K562 (cell line): ENCODE measurements around the gene PRR29. TPM values are rescaled to one million over a fixed set of nuclear protein-coding genes. Genes with fewer than 3 reads are reported as not detected.

Source experiments
- ARID1B ChIP-seq: fragments of 450-650 bp; IDR thresholded peaks from 2 replicates; pipeline ENCODE4 v1.6.1; 2016; ENCODE audit warnings: antibody characterized with exemption, mild to moderate bottlenecking, inconsistent platforms
- CBFA2T2 ChIP-seq: fragments of 450-650 bp; conservative IDR thresholded peaks from 2 replicates; pipeline ENCODE4 v1.6.1; 2017; ENCODE audit warnings: mild to moderate bottlenecking
- GTF2E2 ChIP-seq: fragments of 200-800 bp; sonication (Bioruptor generic); IDR thresholded peaks from 2 replicates; pipeline ENCODE4 v1.6.1; 2016; ENCODE audit warnings: missing genetic modification characterization, missing compliant biosample characterization
- HEY1 ChIP-seq: fragments of 250-450 bp; sonication (Bioruptor Pico); IDR thresholded peaks from 2 replicates; pipeline ENCODE4 v1.5.0; 2020; ENCODE audit warnings: mild to moderate bottlenecking, moderate library complexity, borderline replicate concordance
- IRF2 ChIP-seq: sonication (generic); formaldehyde crosslinking; IDR thresholded peaks from 2 replicates; pipeline ENCODE4 v1.8.1; 2022; ENCODE audit warnings: mild to moderate bottlenecking, missing genetic modification reagents
- NR2F6 ChIP-seq: fragments of 450-650 bp; formaldehyde crosslinking; IDR thresholded peaks from 2 replicates; pipeline ENCODE4 v1.4.0; 2020; ENCODE audit warnings: mild to moderate bottlenecking
- NUFIP1 ChIP-seq: fragments of 450-650 bp; IDR thresholded peaks from 2 replicates; pipeline ENCODE4 v1.6.1; 2018; ENCODE audit not compliant: partially characterized antibody
- POLR2G ChIP-seq: fragments of 200-400 bp; formaldehyde crosslinking; IDR thresholded peaks from 2 replicates; pipeline ENCODE4 v1.6.1; 2017; ENCODE audit warnings: low read depth, mild to moderate bottlenecking, antibody characterized with exemption, low read length, moderate library complexity
- POLR3G ChIP-seq: IDR thresholded peaks from 2 replicates; pipeline ENCODE4 v1.6.1; 2011; ENCODE audit not compliant: insufficient read length, insufficient replicate concordance; ENCODE audit errors: extremely low read depth
- STAT5A ChIP-seq: IDR thresholded peaks from 2 replicates; pipeline ENCODE4 v1.6.1; 2012; ENCODE audit warnings: low read length, inconsistent platforms, borderline replicate concordance
- TAF1 ChIP-seq: IDR thresholded peaks from 2 replicates; pipeline ENCODE4 v1.6.1; 2011; ENCODE audit warnings: mild to moderate bottlenecking, low read length, moderate library complexity; ENCODE audit not compliant: insufficient read depth, control insufficient read depth, severe bottlenecking; ENCODE audit errors: extremely low read depth
- TEAD4 ChIP-seq, 2 experiments: sonication (generic) in 1 of 2; formaldehyde crosslinking in 1 of 2; IDR thresholded peaks; 2 replicates each; pipeline versions ENCODE4 v1.6.1 to v1.8.0; 2012 to 2022; ENCODE audit warnings: borderline replicate concordance in 1 of 2, inconsistent platforms in 1 of 2, low read length in 1 of 2, mild to moderate bottlenecking in 1 of 2, missing genetic modification reagents in 1 of 2
- THRB ChIP-seq: fragments of 450-650 bp; formaldehyde crosslinking; conservative IDR thresholded peaks from 2 replicates; pipeline ENCODE4 v1.4.0; 2022; ENCODE audit warnings: mild to moderate bottlenecking, missing genetic modification characterization
- U2AF1 ChIP-seq: fragments of 200-400 bp; formaldehyde crosslinking; optimal IDR thresholded peaks from 2 replicates; pipeline ENCODE3; 2017; ENCODE audit warnings: mild to moderate bottlenecking, low read depth, low read length, moderate library complexity
- ZBTB11 ChIP-seq, 3 experiments: fragments of 200-800 bp in 1 of 3; fragments of 250-450 bp in 1 of 3; fragments of 450-650 bp in 1 of 3; sonication (Bioruptor Pico) in 1 of 3; sonication (Bioruptor generic) in 1 of 3; formaldehyde crosslinking in 1 of 3; IDR thresholded peaks; 2 replicates each; pipeline versions ENCODE4 v1.6.1 to v1.8.0; 2016 to 2022; ENCODE audit warnings: mild to moderate bottlenecking in 2 of 3, missing genetic modification characterization in 2 of 3, missing compliant biosample characterization in 1 of 3, moderate library complexity in 1 of 3
- ZNF354B ChIP-seq: fragments of 250-450 bp; sonication (Bioruptor Pico); IDR thresholded peaks from 2 replicates; pipeline ENCODE4 v1.4.0; 2020
- ZNF449 ChIP-seq: fragments of 250-450 bp; sonication (Bioruptor Pico); IDR thresholded peaks from 2 replicates; pipeline ENCODE4 v1.8.0; 2022; ENCODE audit warnings: moderate library complexity, mild to moderate bottlenecking, inconsistent platforms
- ZNF507 ChIP-seq: conservative IDR thresholded peaks from 2 replicates; pipeline ENCODE4 v1.6.1; 2017; ENCODE audit warnings: missing genetic modification characterization, missing compliant biosample characterization
- ZNF586 ChIP-seq: fragments of 450-650 bp; formaldehyde crosslinking; conservative IDR thresholded peaks from 2 replicates; pipeline ENCODE4 v1.4.0; 2020; ENCODE audit warnings: mild to moderate bottlenecking, moderate library complexity
- polyA plus RNA-seq, 8 experiments: library from polyadenylated mRNA; depleted of rRNA in 4 of 8; stranded (reverse) in 5 of 8; unstranded in 3 of 8; fragments of >200 nt; fragmentation: Nextera tagmentation in 2 of 8; fragmentation: Illumina TruSeq in 1 of 8; extraction: Ambion mirVana in 2 of 8; extraction: Trizol in 1 of 8; gene quantifications; 2 replicates each; pipeline versions ENCODE4 v1.2.1 to v1.2.3, GENCODE V29; 2011 to 2014; ENCODE audit warnings: inconsistent platforms in 1 of 8, missing spikeins in 1 of 8
- total RNA-seq, 7 experiments: library from RNA; depleted of rRNA in 6 of 7; stranded (reverse); fragments of >200 nt in 6 of 7; fragmentation: Illumina TruSeq in 2 of 7; extraction: Trizol in 2 of 7; gene quantifications; 2 replicates each; pipeline versions ENCODE4 v1.2.1 to v1.2.3, GENCODE V29; 2011 to 2021; ENCODE audit warnings: low replicate concordance in 1 of 7
- TF ChIP-seq, protein P1 (sequence below): sonication (generic); formaldehyde crosslinking; IDR thresholded peaks from 2 replicates; pipeline ENCODE4 v1.8.0; 2022; ENCODE audit warnings: mild to moderate bottlenecking, missing genetic modification reagents, borderline replicate concordance

PRR29 gene
- total and polyA plus RNA-seq, 9 of the 15 experiments (the other 6 are each of a cell fraction or from before 2014, with no cell fraction given): 0.08 to 0.58 (median 0.15) TPM; not detected in 5

- TF ChIP-seq THRB (CRISPR knock-in tag): no peak
- no peak for TF ChIP-seq ZNF449 (CRISPR knock-in tag)
- 0 out of 6 replicates have a peak, but pooled peaks of 1 of the 3 experiments have one; percentile 40 for TF ChIP-seq ZBTB11 (CRISPR knock-in tag; IDR thresholded peaks at IDR 0.05)
- no peak for TF ChIP-seq NUFIP1
- TF ChIP-seq NR2F6: no peak
- TF ChIP-seq ZNF586: no peak
- TF ChIP-seq TAF1: no peak
- no peak for TF ChIP-seq ZNF354B (CRISPR knock-in tag)
- TF ChIP-seq CBFA2T2: peak; percentile 52
- TF ChIP-seq POLR3G: no peak
- no peak for TF ChIP-seq IRF2 (CRISPR knock-in tag)
- peak; percentile 85 for TF ChIP-seq TEAD4 (IDR thresholded peaks at IDR 0.05; ENCODE audit: low read length)
- no peak for TF ChIP-seq TEAD4 (CRISPR knock-in tag; IDR thresholded peaks at IDR 0.05; ENCODE audit: borderline replicate concordance)
- no peak for TF ChIP-seq ZNF507
- TF ChIP-seq, protein P1, sequence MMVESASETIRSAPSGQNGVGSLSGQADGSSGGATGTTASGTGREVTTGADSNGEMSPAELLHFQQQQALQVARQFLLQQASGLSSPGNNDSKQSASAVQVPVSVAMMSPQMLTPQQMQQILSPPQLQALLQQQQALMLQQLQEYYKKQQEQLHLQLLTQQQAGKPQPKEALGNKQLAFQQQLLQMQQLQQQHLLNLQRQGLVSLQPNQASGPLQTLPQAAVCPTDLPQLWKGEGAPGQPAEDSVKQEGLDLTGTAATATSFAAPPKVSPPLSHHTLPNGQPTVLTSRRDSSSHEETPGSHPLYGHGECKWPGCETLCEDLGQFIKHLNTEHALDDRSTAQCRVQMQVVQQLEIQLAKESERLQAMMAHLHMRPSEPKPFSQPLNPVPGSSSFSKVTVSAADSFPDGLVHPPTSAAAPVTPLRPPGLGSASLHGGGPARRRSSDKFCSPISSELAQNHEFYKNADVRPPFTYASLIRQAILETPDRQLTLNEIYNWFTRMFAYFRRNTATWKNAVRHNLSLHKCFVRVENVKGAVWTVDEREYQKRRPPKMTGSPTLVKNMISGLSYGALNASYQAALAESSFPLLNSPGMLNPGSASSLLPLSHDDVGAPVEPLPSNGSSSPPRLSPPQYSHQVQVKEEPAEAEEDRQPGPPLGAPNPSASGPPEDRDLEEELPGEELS (CRISPR knock-in tag): no peak
- TF ChIP-seq POLR2G: no peak
- peak; percentile 45; the same call in 1 of the 2 replicates for TF ChIP-seq STAT5A
- TF ChIP-seq U2AF1: no peak
- TF ChIP-seq GTF2E2: no peak
- TF ChIP-seq HEY1 (CRISPR knock-in tag): no peak
- TF ChIP-seq ARID1B: peak; percentile 89
Measured at GRCh38 chr17:64022611-64023063, 24.5 kb downstream of the PRR29 start (continued).
